Left kidney (tissue), 8 donors: ENCODE data around the gene TCP1. TPM values are rescaled to one million over a fixed set of nuclear protein-coding genes. Genes with fewer than 3 reads are reported as not detected.
"Not testable (repeated sequence)": the region's sequence is repeated elsewhere in the genome, so short reads cannot be mapped to it uniquely, and the experiment has no call there.

Experiments used
- DNase-seq: peaks from one replicate; pipeline ENCODE4 v3.0.0-alpha.2; 2013
- long read RNA-seq, 8 donors: transcript quantifications; one replicate each; lab custom pipeline, GENCODE V29; 2026
- polyA plus RNA-seq: library from polyadenylated mRNA; unstranded; fragments of 120-200 nt; gene quantifications from one replicate; pipeline ENCODE4 v1.2.1, GENCODE V29; 2013; ENCODE audit not compliant: insufficient read length

TCP1 gene
- polyA plus RNA-seq, result 298 TPM
- long read RNA-seq, donor 1, transcript TCP1-201 (12 exons, 2,499 nt), result major isoform, 63 of 219 reads
- long read RNA-seq, donor 1, partial matches to known transcripts, result 143 of 219 reads
- long read RNA-seq, donor 1, other reads (novel, unspliced or antisense), result 10 of 219 reads
- long read RNA-seq, donor 2, transcript TCP1-201 (12 exons, 2,499 nt), result major isoform, 42 of 69 reads
- long read RNA-seq, donor 2, partial matches to known transcripts, result 21 of 69 reads
- long read RNA-seq, donor 2, other reads (novel, unspliced or antisense), result 5 of 69 reads
- long read RNA-seq, donor 3, transcript TCP1-201 (12 exons, 2,499 nt), result major isoform, 48 of 87 reads
- long read RNA-seq, donor 3, partial matches to known transcripts, result 30 of 87 reads
- long read RNA-seq, donor 3, other reads (novel, unspliced or antisense), result 7 of 87 reads
- long read RNA-seq, donor 4, result 0 reads
- long read RNA-seq, donor 5, transcript TCP1-201 (12 exons, 2,499 nt), result major isoform, 53 of 78 reads
- long read RNA-seq, donor 5, partial matches to known transcripts, result 21 of 78 reads
- long read RNA-seq, donor 5, other reads (novel, unspliced or antisense), result 0 of 78 reads
- long read RNA-seq, donor 6, transcript TCP1-201 (12 exons, 2,499 nt), result major isoform, 41 of 59 reads
- long read RNA-seq, donor 6, partial matches to known transcripts, result 11 of 59 reads
- long read RNA-seq, donor 6, other reads (novel, unspliced or antisense), result 6 of 59 reads
- long read RNA-seq, donor 7, transcript TCP1-201 (12 exons, 2,499 nt), result major isoform, 69 of 112 reads
- long read RNA-seq, donor 7, partial matches to known transcripts, result 26 of 112 reads
- long read RNA-seq, donor 7, other reads (novel, unspliced or antisense), result 13 of 112 reads
- long read RNA-seq, donor 8, transcript TCP1-201 (12 exons, 2,499 nt), result major isoform, 22 of 35 reads
- long read RNA-seq, donor 8, partial matches to known transcripts, result 8 of 35 reads
- long read RNA-seq, donor 8, other reads (novel, unspliced or antisense), result 5 of 35 reads

DNA sequence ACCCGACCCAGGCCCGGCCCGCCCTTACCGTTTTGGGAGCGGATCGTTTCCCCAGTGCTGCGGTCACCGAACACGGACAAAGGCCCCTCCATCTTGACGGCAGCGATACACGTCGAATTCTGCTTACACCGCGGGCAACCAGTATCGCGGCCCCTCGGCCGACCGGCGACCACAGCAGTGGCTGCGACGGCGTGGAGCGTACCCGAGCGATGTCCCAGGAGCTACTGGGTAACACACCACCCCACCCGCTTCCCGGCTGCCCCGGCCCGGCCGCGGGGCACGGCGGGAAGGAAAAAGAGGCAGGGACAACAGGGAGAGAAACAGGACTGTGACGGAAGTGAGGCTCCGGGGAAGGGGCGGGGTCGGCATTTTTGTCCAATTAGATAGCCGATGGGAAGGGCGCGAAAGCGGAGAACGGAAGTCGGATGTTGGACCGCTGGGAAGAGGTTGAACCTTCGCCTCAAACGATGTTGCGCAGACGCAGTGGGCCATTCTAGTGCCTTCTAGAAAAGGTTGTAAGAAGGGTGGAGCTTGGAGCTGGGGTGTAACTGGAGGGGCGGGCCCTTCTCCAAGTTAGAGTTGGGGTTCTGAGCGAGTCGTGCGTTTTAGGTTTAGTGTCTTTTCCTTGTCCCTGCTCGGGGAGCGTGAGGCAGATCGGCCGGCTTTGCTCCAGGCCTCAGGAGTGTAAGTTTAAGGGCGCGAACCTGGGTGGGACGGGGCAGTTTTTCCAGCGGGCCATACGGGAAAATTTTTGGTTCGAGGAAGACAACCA is at the start of gene TCP1:
Gene TCP1, minus strand, starts transcription at position 226 of the 772 bp plus-strand sequence. Its CDS starts 134 bp downstream, at position 92.
- peak; percentile 100 for DNase-seq

DNA sequence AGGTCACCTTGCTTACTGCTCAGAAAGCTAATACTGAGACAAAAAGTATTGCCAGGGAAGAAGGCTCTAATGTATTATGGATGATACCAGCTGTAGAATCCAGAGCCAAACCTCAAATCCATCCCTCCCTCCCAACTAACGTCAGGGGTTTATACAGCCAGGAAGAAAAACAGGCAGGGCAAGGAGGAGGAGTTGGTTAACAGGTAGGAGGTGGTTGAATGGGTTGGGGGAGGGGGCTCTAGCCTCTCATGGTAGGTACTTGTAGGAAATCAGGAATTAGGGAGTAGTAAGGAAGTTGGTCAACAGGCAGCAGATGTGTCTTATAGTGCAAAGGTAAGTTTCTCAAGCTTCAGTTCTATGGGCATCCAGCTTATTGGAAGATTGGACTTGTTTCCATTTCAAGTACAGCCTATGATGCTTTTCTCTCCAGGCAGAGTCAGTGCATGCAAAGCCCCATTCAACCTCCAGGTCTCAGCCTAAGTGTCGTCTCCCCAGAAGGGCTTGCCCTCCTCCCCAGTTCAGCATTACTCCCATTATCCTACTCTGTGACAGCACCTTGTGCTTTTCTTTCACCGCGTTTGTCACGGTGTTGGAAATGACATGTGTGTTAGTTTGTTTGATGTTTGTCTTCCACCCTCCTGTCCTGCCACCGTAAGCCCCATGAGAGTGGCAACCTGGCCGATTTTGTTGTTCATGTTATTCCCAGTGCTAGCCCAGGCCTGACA is 48.8 kb upstream of the TCP1 start:
- DNase-seq, result no peak

DNA sequence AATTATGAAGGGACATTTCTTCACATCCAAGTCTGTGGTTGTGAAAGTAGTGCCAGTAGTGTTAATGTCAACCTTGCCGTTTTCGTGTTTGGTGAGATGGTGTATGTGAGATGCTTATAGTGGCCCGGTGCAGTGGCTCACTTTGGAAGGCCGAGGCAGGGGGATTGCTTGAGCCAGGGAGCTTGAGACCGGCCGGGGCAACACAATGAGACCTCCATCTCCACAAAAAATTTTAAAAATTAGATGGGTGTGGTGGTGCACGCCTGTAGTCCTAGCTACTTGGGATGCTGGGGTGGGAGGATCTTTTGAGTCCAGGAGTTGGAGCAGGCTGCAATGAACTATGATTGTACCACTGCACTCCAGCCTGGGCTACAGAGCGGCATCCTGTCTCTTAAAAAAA is 48.1 kb upstream of the TCP1 start:
- no peak for DNase-seq

GRCh38 chr6:159836718-159837490 is 47.5 kb upstream of the TCP1 start:
- DNase-seq, result no peak

- no peak for DNase-seq
Observed at GRCh38 chr6:159833997-159834603, 44.7 kb upstream of the TCP1 start.

- no peak for DNase-seq
Observed at GRCh38 chr6:159833556-159833955, 44.2 kb upstream of the TCP1 start.

- no peak for DNase-seq
Observed at GRCh38 chr6:159832946-159833345, 43.5 kb upstream of the TCP1 start.

- DNase-seq, result no peak
Observed at GRCh38 chr6:159831373-159831679, 41.9 kb upstream of the TCP1 start.

DNA sequence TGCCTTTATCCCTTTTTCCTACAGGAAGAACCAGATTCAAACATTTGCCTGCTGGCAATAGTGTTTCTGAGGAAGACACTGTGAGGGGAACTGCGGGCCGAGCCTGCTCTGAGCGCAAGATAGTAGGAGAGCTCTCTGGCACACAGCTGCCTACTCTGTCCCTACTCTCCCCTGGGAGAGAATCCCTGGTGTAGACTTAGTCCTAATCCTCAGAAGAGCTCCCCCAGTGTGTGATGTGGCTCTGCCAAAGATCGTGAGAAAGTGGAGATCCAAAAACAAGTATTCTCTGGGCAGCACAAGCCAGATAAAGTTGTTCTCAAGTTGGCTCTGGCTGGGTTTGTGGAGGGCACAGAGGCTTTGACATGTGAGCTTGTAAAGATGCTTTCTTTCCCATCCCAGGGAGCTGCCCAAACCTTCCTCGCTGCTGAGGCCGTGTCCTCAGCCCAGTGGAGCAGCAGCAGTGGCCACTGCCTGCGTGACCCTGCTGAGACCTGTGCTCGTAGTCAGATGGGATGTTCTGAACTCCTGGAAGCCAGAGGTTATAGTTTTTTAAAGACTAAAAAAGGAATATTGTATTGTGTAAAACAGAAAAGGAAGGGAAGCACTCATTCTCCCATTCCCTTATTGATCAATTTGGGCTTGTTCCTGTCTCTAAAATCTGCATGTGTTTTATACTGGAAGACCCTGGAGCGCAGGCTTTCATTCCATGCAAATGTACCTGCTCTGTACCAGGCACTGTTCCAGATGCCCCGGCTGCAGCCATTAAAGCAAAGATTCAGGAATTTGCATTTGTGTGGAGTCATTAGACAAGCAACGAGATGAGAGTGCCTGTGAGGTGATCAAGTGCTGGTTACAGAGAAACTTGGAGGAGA is 41.3 kb upstream of the TCP1 start:
- no peak for DNase-seq

GRCh38 chr6:159829526-159829925 is 40.1 kb upstream of the TCP1 start:
- no peak for DNase-seq

GRCh38 chr6:159828074-159828473 is 38.7 kb upstream of the TCP1 start:
- DNase-seq, result no peak

- no peak for DNase-seq
Observed at GRCh38 chr6:159826968-159827647, 37.7 kb upstream of the TCP1 start.

- DNase-seq, result no peak
Observed at GRCh38 chr6:159826004-159826403, 36.6 kb upstream of the TCP1 start.

- DNase-seq, result not testable (repeated sequence)
Observed at GRCh38 chr6:159824690-159825089, 35.3 kb upstream of the TCP1 start.

GRCh38 chr6:159823953-159824352 is 34.6 kb upstream of the TCP1 start:
- no peak for DNase-seq

DNA sequence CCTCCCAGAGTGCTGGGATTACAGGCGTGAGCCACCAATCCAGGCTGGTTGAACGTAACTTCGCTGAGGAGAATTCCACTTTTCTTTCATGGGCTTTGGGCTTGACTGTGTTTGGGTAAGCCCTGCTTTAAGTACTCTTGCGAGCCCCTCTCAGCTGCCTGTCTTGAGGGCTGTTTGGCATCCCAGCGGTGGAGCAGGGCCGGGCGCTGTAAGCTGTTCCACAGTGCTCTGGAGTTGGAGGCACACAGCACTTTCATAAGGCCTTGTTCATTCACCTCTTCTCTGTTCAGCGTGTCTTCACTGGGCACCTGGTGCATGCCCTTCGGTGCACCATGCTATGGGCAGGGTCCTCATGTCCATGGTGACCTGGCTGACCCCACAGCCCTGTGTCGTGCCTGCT is 32.3 kb upstream of the TCP1 start:
- no peak for DNase-seq

DNA sequence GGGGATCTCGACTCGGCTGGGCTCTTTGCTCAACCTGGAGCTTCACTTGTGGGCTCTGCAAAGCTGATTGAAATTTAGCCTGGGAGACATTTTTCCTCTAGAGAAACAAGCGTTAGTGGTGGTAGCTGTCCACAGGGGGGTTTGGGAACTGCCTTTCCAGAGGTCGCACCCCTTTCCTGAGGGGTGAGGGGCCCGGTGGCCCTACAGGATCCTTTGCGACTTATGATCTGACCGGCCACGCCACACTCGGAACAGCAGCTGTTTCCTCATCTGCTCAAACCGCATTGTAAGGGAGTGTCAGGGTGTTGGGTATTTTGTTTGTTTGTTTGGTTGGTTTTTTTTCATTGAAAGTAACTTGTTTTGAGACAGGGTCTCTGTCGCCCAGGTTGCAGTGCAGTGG is 31.7 kb upstream of the TCP1 start:
- DNase-seq, result no peak

GRCh38 chr6:159819932-159820640 is 30.7 kb upstream of the TCP1 start:
- DNase-seq, result no peak
